Adrenal gland (tissue), 5 donors: ENCODE measurements around the gene TMEM273.
A peak's percentile ranks its signal among the peaks of the same experiment; 100 is the strongest.

ENCODE experiments used
- CTCF ChIP-seq, 6 experiments: fragments of 450-650 bp in 4 of 6; fragments of 200-600 bp in 2 of 6; sonication (generic) in 1 of 6; IDR thresholded peaks; 1 replicate in 5 of 6; 2 replicates in 1 of 6; pipeline versions ENCODE4 v1.5.1 to v1.8.0; 2016 to 2021; ENCODE audit warnings: antibody characterized with exemption in 6 of 6, mild to moderate bottlenecking in 2 of 6, moderate library complexity in 1 of 6
- POLR2A ChIP-seq, 2 donors: fragments of 450-650 bp; IDR thresholded peaks; one replicate each; pipeline ENCODE4 v1.6.1; 2017; ENCODE audit warnings: antibody characterized with exemption in 2 of 2, mild to moderate bottlenecking in 2 of 2, moderate library complexity in 1 of 2
- donor health status: DM: no; HTN: no; CAD: no.

GRCh38 chr10:49187950-49188761 lies at the start of gene TMEM273:
- TF ChIP-seq CTCF (IDR thresholded peaks at IDR 0.05) (peak in 1 of 6 experiments; percentile 9), POLR2A (IDR thresholded peaks at IDR 0.05) (no peak)
